ENCODE results near the gene SAMHD1.

SAMHD1 gene

DNA sequence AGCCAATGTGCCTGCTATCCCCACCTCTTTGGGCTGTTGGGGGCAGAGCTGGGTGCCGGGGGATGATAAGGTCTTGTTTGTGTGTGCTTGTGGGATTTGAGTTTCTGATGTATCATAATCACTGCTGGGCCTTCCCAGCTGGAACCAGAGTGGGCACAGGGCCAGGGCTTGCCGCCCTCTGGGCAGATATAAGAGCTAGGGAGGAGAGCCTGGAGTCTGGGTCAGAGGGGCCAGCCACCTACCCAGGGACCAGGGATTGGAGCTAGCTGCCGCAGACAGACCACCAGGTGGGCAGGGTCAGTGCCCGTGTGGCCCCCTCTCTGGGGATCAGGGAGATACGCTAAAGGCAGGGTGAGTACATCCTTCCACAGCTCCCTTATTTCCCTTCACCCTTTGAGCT, 78.7 kb downstream of the SAMHD1 start:
- H3K27me3 ChIP-seq (ENCODE audit: insufficient read depth, low read length), result 0 out of 2 replicates have a peak, but pooled peaks cover 4% of the 10 kb centered on the region
- no peak overlapping the region for H3K9ac ChIP-seq (ENCODE audit: low read length)
- H3K4me1 ChIP-seq (ENCODE audit: insufficient read depth, low read length, severe bottlenecking), result peaks cover 8% of the 10 kb centered on the region
- H3K4me2 ChIP-seq (ENCODE audit: low read length), result no peak overlapping the region
- H3K79me2 ChIP-seq (ENCODE audit: insufficient read depth, low read length), result no peaks in the 10 kb centered on the region
- TF ChIP-seq, protein P1, sequence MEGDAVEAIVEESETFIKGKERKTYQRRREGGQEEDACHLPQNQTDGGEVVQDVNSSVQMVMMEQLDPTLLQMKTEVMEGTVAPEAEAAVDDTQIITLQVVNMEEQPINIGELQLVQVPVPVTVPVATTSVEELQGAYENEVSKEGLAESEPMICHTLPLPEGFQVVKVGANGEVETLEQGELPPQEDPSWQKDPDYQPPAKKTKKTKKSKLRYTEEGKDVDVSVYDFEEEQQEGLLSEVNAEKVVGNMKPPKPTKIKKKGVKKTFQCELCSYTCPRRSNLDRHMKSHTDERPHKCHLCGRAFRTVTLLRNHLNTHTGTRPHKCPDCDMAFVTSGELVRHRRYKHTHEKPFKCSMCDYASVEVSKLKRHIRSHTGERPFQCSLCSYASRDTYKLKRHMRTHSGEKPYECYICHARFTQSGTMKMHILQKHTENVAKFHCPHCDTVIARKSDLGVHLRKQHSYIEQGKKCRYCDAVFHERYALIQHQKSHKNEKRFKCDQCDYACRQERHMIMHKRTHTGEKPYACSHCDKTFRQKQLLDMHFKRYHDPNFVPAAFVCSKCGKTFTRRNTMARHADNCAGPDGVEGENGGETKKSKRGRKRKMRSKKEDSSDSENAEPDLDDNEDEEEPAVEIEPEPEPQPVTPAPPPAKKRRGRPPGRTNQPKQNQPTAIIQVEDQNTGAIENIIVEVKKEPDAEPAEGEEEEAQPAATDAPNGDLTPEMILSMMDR (IDR thresholded peaks at IDR 0.05; ENCODE audit: low read length), result no peak
- TF ChIP-seq EZH2 (IDR thresholded peaks at IDR 0.05; ENCODE audit: borderline replicate concordance, low read length), result no peak
- no peaks in the 10 kb centered on the region for H3K9me2 ChIP-seq (ENCODE audit: low read depth, low read length)
- no peaks in the 10 kb centered on the region for H3F3A ChIP-seq (ENCODE audit: insufficient read depth, low read length)
- H3K36me3 ChIP-seq (ENCODE audit: insufficient read depth, low read length), result no peaks in the 10 kb centered on the region
- H4K20me1 ChIP-seq (ENCODE audit: insufficient read depth, low read length), result no peaks in the 10 kb centered on the region
- no peak overlapping the region for H3K4me3 ChIP-seq (ENCODE audit: low read depth, low read length, poor library complexity, severe bottlenecking)
- H3K9me3 ChIP-seq (ENCODE audit: low read length), result no peaks in the 10 kb centered on the region
- H3K27ac ChIP-seq (ENCODE audit: low read depth, low read length, poor library complexity, severe bottlenecking), result no peak overlapping the region
- no peak overlapping the region for H2AFZ ChIP-seq (ENCODE audit: low read length)

DNA sequence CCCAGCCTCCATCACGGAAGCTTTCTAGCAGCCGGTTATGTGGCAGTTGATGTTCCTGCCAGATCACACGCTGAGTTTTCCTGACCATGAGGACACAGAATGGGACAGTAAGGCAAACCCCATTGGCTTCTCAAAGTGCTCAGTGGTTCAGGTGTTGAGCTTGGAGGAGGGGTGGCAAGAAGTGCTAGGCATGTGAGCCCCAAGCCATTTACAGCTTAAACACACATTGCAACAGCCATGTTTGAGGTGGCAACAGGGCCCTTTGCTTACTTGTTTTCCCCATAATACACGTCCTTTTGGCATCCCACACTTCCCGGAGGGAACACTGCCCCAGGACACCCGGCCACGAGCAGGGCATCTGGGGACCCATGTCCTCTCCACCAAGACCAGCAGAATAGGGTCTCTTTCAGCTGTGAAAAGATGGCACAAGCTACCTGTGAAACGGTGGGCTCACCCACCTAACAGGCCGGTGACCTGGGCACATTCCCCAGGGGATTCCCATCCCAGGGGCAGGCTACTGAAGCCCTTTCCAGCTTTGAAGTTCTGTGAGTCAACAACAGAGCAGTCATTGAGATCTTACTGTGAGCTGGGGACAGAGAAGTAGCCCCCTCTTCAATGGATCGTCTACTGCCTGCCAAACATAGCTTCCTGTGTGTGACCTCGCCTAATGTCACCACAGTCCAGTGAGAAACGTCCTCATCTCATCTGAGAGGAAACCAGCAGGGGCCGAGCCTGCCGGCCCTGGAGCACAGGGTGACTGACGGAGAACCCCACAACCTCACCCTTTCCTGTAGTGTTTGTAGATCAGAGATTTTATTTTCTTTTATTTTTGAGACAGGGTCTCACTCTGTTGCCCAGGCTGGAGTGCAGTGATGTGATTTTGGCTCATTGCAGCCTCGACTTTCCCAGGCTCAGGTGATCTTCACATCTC, 79.6 kb downstream of the SAMHD1 start:
- no peaks in the 10 kb centered on the region for H4K20me1 ChIP-seq (ENCODE audit: insufficient read depth, low read length)
- H3K4me3 ChIP-seq (ENCODE audit: low read depth, low read length, poor library complexity, severe bottlenecking), result no peak overlapping the region
- no peak overlapping the region for H3K9ac ChIP-seq (ENCODE audit: low read length)
- no peaks in the 10 kb centered on the region for H3F3A ChIP-seq (ENCODE audit: insufficient read depth, low read length)
- no peak for TF ChIP-seq EZH2 (IDR thresholded peaks at IDR 0.05; ENCODE audit: borderline replicate concordance, low read length)
- TF ChIP-seq, protein P1 (IDR thresholded peaks at IDR 0.05; ENCODE audit: low read length), result no peak
- no peaks in the 10 kb centered on the region for H3K9me3 ChIP-seq (ENCODE audit: low read length)
- H3K79me2 ChIP-seq (ENCODE audit: insufficient read depth, low read length), result no peaks in the 10 kb centered on the region
- H3K27ac ChIP-seq (ENCODE audit: low read depth, low read length, poor library complexity, severe bottlenecking), result no peak overlapping the region
- no peak overlapping the region for H2AFZ ChIP-seq (ENCODE audit: low read length)
- no peak overlapping the region for H3K4me2 ChIP-seq (ENCODE audit: low read length)
- H3K4me1 ChIP-seq (ENCODE audit: insufficient read depth, low read length, severe bottlenecking), result peaks cover 9% of the 10 kb centered on the region
- H3K27me3 ChIP-seq (ENCODE audit: insufficient read depth, low read length), result 0 out of 2 replicates have a peak, but pooled peaks cover 4% of the 10 kb centered on the region
- H3K36me3 ChIP-seq (ENCODE audit: insufficient read depth, low read length), result no peaks in the 10 kb centered on the region
- H3K9me2 ChIP-seq (ENCODE audit: low read depth, low read length), result no peaks in the 10 kb centered on the region

DNA sequence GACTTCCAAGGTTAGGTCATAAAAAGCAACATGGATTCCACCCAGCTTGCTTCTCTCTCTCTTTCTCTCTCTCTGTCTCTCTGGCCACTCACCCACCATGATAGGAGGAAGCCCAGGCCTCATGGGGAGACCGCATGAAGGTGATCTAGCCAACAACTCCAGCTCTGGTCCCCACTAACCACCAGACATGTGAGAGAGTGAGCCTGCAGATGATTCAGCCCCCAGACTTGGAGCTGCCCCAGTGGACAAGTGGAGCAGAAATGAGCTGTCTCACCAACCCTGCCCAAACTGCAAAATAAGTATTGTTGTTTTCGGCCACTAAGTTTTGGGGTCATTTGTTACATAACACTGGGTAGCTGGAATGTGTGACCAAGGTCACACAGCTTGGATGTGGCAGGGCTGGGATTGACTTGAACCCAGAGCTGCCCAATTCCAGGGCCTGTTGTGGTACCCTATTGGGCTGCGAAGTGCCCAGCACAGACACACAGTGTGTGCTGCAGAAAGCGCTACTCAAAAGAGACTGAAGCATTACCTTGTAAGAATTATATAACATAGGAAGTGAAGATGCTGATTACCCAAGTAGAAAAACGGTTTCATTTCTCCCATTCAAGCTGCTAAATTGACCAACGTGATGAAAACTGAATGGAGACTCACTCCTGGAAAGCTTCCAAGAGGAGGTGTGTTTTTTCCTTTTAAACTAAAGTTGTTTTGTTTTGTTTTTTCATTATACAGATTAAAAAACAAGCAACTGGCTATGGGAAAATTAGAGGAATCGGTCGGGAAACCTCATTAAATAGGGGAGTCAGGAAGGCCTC, 84.6 kb downstream of the SAMHD1 start:
- no peaks in the 10 kb centered on the region for H3K9me3 ChIP-seq (ENCODE audit: low read length)
- peaks cover 23% of the 10 kb centered on the region for H3K4me1 ChIP-seq (ENCODE audit: insufficient read depth, low read length, severe bottlenecking)
- TF ChIP-seq, protein P1 (IDR thresholded peaks at IDR 0.05; ENCODE audit: low read length), result no peak
- TF ChIP-seq EZH2 (IDR thresholded peaks at IDR 0.05; ENCODE audit: borderline replicate concordance, low read length), result no peak
- H2AFZ ChIP-seq (ENCODE audit: low read length), result no peak overlapping the region
- H3K36me3 ChIP-seq (ENCODE audit: insufficient read depth, low read length), result no peaks in the 10 kb centered on the region
- no peak overlapping the region for H3K4me2 ChIP-seq (ENCODE audit: low read length)
- H3K27me3 ChIP-seq (ENCODE audit: insufficient read depth, low read length), result no peaks in the 10 kb centered on the region; the same call in 1 of the 2 replicates
- no peak overlapping the region for H3K4me3 ChIP-seq (ENCODE audit: low read depth, low read length, poor library complexity, severe bottlenecking)
- H3K9me2 ChIP-seq (ENCODE audit: low read depth, low read length), result no peaks in the 10 kb centered on the region
- H3K79me2 ChIP-seq (ENCODE audit: insufficient read depth, low read length), result no peaks in the 10 kb centered on the region
- no peaks in the 10 kb centered on the region for H3F3A ChIP-seq (ENCODE audit: insufficient read depth, low read length)
- no peak overlapping the region for H3K9ac ChIP-seq (ENCODE audit: low read length)
- H4K20me1 ChIP-seq (ENCODE audit: insufficient read depth, low read length), result no peaks in the 10 kb centered on the region
- H3K27ac ChIP-seq (ENCODE audit: low read depth, low read length, poor library complexity, severe bottlenecking), result no peak overlapping the region
